Subcutaneous abdominal adipose tissue (tissue), 5 donors: ENCODE results near the gene PDE8A.
"Not testable (repeated sequence)": the region's sequence is repeated elsewhere in the genome, so short reads cannot be mapped to it uniquely, and the experiment has no call there.

Source experiments
- H3K27ac ChIP-seq: one replicate; pipeline ENCODE4 v1.7.0; 2013; ENCODE audit warnings: low read depth, mild to moderate bottlenecking, inconsistent platforms, low read length, moderate library complexity
- H3K27me3 ChIP-seq, 5 donors: one replicate each; pipeline ENCODE4 v1.7.0; 2013; ENCODE audit warnings: low read length in 5 of 5, inconsistent platforms in 1 of 5; ENCODE audit not compliant: control insufficient read depth in 5 of 5, insufficient read depth in 4 of 5
- H3K36me3 ChIP-seq, 5 donors: one replicate each; pipeline ENCODE4 v1.7.0; 2013; ENCODE audit warnings: low read length in 5 of 5; ENCODE audit not compliant: control insufficient read depth in 5 of 5, insufficient read depth in 5 of 5
- H3K4me1 ChIP-seq, 5 donors: one replicate each; pipeline ENCODE4 v1.7.0; 2013; ENCODE audit warnings: low read length in 5 of 5, mild to moderate bottlenecking in 3 of 5, moderate library complexity in 1 of 5; ENCODE audit not compliant: control insufficient read depth in 5 of 5, insufficient read depth in 5 of 5
- H3K4me3 ChIP-seq, 5 donors: one replicate each; pipeline ENCODE4 v1.7.0; 2013; ENCODE audit warnings: low read length in 5 of 5, low read depth in 1 of 5
- H3K9ac ChIP-seq, 5 donors: one replicate each; pipeline ENCODE4 v1.7.0; 2013; ENCODE audit warnings: low read length in 5 of 5, mild to moderate bottlenecking in 4 of 5, moderate library complexity in 3 of 5
- H3K9me3 ChIP-seq, 5 donors: one replicate each; pipeline ENCODE4 v1.7.0; 2013; ENCODE audit warnings: low read length in 5 of 5; ENCODE audit not compliant: control insufficient read depth in 5 of 5
- donor health status: healthy.
- donor health status: healthy.
- donor health status: healthy.
- donor health status: healthy.
- donor health status: healthy.

PDE8A gene

DNA sequence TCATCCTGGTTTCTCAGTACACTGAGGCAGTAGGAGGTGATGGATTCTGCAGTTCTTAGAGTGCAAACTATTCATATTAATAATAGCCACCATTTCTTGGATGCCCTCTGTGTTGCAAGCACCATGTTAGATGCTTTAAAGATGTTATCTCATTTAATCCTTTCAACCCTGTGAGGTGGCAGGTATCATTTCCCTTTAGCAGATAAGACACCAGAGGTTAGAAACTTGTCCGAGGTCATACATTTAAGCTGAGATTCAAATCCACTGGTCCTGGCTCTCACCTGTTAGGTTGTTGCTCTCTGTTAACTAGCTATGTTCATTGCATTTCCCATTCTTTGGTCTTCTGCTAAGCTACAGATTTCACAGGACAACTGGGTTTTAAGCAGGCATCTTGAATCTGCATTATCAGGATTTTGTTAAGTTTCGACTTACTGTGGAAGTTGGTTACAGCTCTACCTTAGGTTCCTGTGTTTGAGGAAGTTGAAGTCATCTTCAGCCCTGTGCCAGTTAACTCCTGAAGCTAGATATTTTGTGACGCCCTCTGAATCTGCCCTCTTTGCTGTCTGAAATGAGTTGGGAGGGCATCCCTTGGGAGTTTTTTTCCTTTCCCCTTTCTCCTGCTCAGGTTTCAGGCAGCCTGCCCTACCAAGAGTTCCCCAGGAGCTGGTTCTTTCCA, 6.4 kb downstream of the PDE8A start:
- H3K27ac ChIP-seq = peak overlapping the region; percentile 47
- no peak overlapping the region for H3K4me3 ChIP-seq
- H3K36me3 ChIP-seq = no peaks in the 10 kb centered on the region
- H3K9ac ChIP-seq = no peak overlapping the region
- H3K9me3 ChIP-seq = no peaks in the 10 kb centered on the region
- peaks cover 8 to 61% (median 52%) of the 10 kb centered on the region in 5 donors for H3K4me1 ChIP-seq
- no peaks in the 10 kb centered on the region for H3K27me3 ChIP-seq

GRCh38 chr15:84988909-84989644, 7.4 kb downstream of the PDE8A start:
- H3K36me3 ChIP-seq = no peaks in the 10 kb centered on the region
- peaks cover 4 to 54% (median 43%) of the 10 kb centered on the region in 5 donors for H3K4me1 ChIP-seq
- no peak overlapping the region for H3K4me3 ChIP-seq
- no peaks in the 10 kb centered on the region for H3K27me3 ChIP-seq
- H3K9me3 ChIP-seq = no peaks in the 10 kb centered on the region
- H3K9ac ChIP-seq = no peak overlapping the region
- no peak overlapping the region for H3K27ac ChIP-seq

DNA sequence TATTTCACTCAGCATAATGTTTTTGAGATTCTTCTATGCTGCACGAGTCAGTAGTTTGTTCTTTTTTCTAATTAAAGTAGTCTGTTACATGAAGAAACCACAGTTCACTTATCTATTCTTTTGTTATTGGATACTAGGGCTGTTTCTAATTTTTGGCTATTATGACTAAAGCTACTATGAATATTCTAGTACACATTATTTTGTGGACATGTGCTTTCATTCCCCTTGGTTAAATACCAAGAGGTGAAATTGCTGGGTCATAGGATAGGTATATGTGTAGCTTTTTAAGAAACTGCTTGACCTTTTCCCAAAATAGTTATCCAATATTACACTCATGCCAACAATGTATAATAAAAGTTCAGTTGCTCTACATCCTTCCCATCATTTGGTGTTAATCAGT, 8.9 kb downstream of the PDE8A start:
- no peaks in the 10 kb centered on the region for H3K27me3 ChIP-seq
- H3K9ac ChIP-seq = no peak overlapping the region
- H3K4me3 ChIP-seq = no peak overlapping the region
- H3K36me3 ChIP-seq = no peaks in the 10 kb centered on the region
- H3K27ac ChIP-seq = no peak overlapping the region
- H3K4me1 ChIP-seq = peaks cover 4 to 44% (median 43%) of the 10 kb centered on the region in 5 donors
- no peaks in the 10 kb centered on the region for H3K9me3 ChIP-seq

GRCh38 chr15:84991014-84991712, 9.5 kb downstream of the PDE8A start:
- Histone ChIP-seq H3K27ac (no peak overlapping the region), H3K9me3 (no peaks in the 10 kb centered on the region), H3K4me3 (no peak overlapping the region), H3K9ac (no peak overlapping the region), H3K4me1 (peaks cover 4 to 39% (median 38%) of the 10 kb centered on the region in 5 donors), H3K27me3 (no peaks in the 10 kb centered on the region), H3K36me3 (no peaks in the 10 kb centered on the region)

GRCh38 chr15:84992157-84992944, 10.7 kb downstream of the PDE8A start:
- Histone ChIP-seq H3K36me3 (no peaks in the 10 kb centered on the region), H3K4me3 (no peak overlapping the region), H3K27ac (no peak overlapping the region), H3K9ac (no peak overlapping the region), H3K27me3 (no peaks in the 10 kb centered on the region), H3K4me1 (peaks cover 4 to 28% (median 26%) of the 10 kb centered on the region in 5 donors), H3K9me3 (no peaks in the 10 kb centered on the region)

DNA sequence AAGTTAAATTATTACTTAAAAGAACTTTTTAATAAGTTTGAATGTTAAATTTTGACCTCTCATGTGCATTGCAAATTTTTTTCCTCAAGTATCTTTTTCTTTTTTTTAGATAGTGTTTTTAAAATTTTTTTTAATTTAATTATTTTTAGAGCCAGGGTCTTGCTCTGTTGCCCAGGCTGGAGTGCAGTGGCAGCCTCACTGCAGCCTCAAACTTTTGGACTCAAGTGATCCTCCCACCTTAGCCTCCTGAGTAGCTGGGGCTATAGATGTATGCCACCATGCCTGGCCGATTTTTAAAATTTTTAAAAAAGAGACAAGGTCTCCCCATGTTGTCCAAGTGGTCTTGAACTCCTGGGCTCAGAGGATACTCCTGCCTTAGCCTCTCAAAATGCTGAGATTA, 14.4 kb downstream of the PDE8A start:
- H3K36me3 ChIP-seq = no peaks in the 10 kb centered on the region
- H3K9ac ChIP-seq = no peak overlapping the region
- H3K27me3 ChIP-seq = no peaks in the 10 kb centered on the region
- H3K9me3 ChIP-seq = no peaks in the 10 kb centered on the region
- no peak overlapping the region for H3K4me3 ChIP-seq
- H3K27ac ChIP-seq = no peak overlapping the region
- peaks cover 11 to 31% (median 21%) of the 10 kb centered on the region in 5 donors for H3K4me1 ChIP-seq

GRCh38 chr15:84996714-84997113, 15.1 kb downstream of the PDE8A start:
- H3K4me1 ChIP-seq = peaks cover 11 to 35% (median 21%) of the 10 kb centered on the region in 5 donors
- H3K4me3 ChIP-seq, H3K27me3 ChIP-seq, H3K27ac ChIP-seq, H3K9ac ChIP-seq, H3K9me3 ChIP-seq, H3K36me3 ChIP-seq: not testable (repeated sequence)

DNA sequence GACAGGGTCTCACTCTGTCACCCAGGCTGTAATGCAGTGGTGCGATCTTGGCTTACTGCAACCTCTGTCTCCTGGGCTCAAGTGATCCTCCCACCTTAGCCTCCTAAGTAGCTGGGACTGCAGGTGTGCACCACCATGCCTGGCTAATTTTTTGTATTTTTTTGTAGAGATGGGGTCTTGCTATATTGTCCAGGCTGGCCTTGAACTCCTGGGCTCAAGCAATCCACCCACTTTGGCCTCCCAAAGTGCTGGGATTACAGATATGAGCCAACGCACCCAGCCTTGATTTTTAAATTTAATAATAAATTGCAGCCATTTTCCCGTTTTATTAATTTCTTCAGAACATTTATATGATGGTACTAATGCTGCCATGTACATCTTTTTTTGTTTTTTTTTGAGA, 15.6 kb downstream of the PDE8A start:
- not testable (repeated sequence) for H3K27ac ChIP-seq, H3K36me3 ChIP-seq, H3K9me3 ChIP-seq, H3K4me3 ChIP-seq, H3K27me3 ChIP-seq, H3K9ac ChIP-seq
- H3K4me1 ChIP-seq = peaks cover 11 to 34% (median 21%) of the 10 kb centered on the region in 5 donors

DNA sequence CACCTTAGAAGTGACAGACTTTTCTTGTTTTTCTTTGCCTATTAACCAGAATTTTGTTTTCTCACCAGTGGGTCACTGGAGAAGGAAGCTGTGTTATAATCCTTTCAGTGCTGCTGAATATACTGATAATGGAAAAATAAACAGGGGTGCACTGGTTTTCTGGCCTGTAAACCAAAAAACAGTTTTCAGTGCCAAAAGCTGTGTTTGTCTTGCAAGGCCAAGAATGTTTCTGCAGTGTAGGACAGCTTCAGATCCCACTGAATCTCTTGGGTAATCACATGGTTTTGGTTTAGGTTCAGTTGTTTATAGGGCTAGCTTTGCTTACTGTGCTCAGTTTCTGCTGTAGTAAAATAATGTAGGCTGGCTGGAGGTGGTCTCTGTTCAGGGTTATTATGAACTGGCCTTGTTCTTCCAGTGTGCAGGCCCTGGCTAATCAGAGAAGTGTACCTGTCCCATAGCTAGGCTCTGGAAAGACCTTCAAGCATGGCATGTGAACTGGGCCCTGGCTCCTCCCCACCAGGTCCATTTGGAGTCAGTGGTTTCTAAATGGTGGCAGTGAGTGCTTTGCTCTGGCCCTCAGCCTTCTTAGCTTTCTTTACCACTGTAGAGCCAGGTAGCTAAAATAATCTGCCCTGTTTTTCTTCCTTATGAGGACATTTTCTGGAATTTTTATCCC, 18.7 kb downstream of the PDE8A start:
- no peaks in the 10 kb centered on the region for H3K36me3 ChIP-seq
- H3K27ac ChIP-seq = peak overlapping the region; percentile 57
- H3K27me3 ChIP-seq = no peaks in the 10 kb centered on the region
- peaks cover 8 to 48% (median 24%) of the 10 kb centered on the region in 5 donors for H3K4me1 ChIP-seq
- no peaks in the 10 kb centered on the region for H3K9me3 ChIP-seq
- peak overlapping the region in 2 of 5 donors; percentile 1 to 20 for H3K9ac ChIP-seq
- H3K4me3 ChIP-seq = peak overlapping the region in 1 of 5 donors; percentile 3
